Panc1 (cell line): ENCODE data around the gene DCAF8L2. TPM values are rescaled to one million over a fixed set of nuclear protein-coding genes. Genes with fewer than 3 reads are reported as not detected.

Experiments used
- ATAC-seq: fragments of 200-7000 bp; cut with Tn5 transposase; 2 replicates; pipeline ENCODE4 v1.9.1; 2020; ENCODE audit warnings: mild to moderate bottlenecking, moderate library complexity
- BruUV-seq: library from RNA; stranded (reverse); fragments of 400-500 nt; replicated peaks from 2 replicates; lab custom pipeline; 2021; lab: Mats Ljungman, UMichigan
- CTCF ChIA-PET: fragments of 300-600 bp; sonication (Branson Sonifier 250); formaldehyde crosslinking; loops from one replicate; lab custom pipeline; 2022; ENCODE audit warnings: antibody characterized with exemption; lab: Charles Lee
- POLR2A ChIA-PET: fragments of 300-600 bp; sonication (Branson Sonifier 250); formaldehyde crosslinking; loops from one replicate; lab custom pipeline; 2022; ENCODE audit warnings: antibody characterized with exemption; lab: Charles Lee
- DNase-seq: peaks from one replicate; pipeline ENCODE4 v3.0.0-alpha.2; 2010; ENCODE audit warnings: low read depth, low spot score
- H3K27ac ChIP-seq: 2 replicates; pipeline ENCODE4 v1.5.1; 2011; ENCODE audit warnings: mild to moderate bottlenecking, low read length, inconsistent platforms
- H3K27me3 ChIP-seq: fragments of 200-500 bp; sonication (Bioruptor generic); 2 replicates; pipeline ENCODE4 v1.6.0; 2014; ENCODE audit warnings: low read length, inconsistent platforms; ENCODE audit not compliant: control insufficient read depth, insufficient read depth
- H3K36me3 ChIP-seq: fragments of 200-500 bp; sonication (Bioruptor generic); 2 replicates; pipeline ENCODE4 v1.5.1; 2014; ENCODE audit warnings: inconsistent platforms, mild to moderate bottlenecking, low read length, moderate library complexity; ENCODE audit not compliant: control insufficient read depth, insufficient read depth
- H3K4me1 ChIP-seq: 2 replicates; pipeline ENCODE4 v1.5.1; 2011; ENCODE audit warnings: inconsistent platforms, mild to moderate bottlenecking, low read length, moderate library complexity; ENCODE audit not compliant: control insufficient read depth, insufficient read depth
- H3K4me3 ChIP-seq, 2 experiments: 2 replicates each; pipeline ENCODE4 v1.5.1; 2011 to 2012; ENCODE audit warnings: low read depth in 2 of 2, low read length in 2 of 2, mild to moderate bottlenecking in 2 of 2, inconsistent platforms in 1 of 2, moderate library complexity in 1 of 2
- H3K9me3 ChIP-seq: fragments of 200-500 bp; sonication (Bioruptor generic); 2 replicates; pipeline ENCODE4 v1.5.1; 2014; ENCODE audit warnings: low read depth, mild to moderate bottlenecking, inconsistent platforms, low read length, moderate library complexity; ENCODE audit not compliant: control insufficient read depth, insufficient read depth
- CTCF ChIP-seq: fragments of 450-650 bp; IDR thresholded peaks from 2 replicates; pipeline ENCODE4 v1.5.1; 2017; ENCODE audit warnings: mild to moderate bottlenecking
- POLR2AphosphoS5 ChIP-seq: IDR thresholded peaks from 2 replicates; pipeline ENCODE4 v1.6.1; 2012; ENCODE audit warnings: mild to moderate bottlenecking, low read depth, low read length, moderate library complexity
- REST ChIP-seq, 2 experiments: IDR thresholded peaks; 2 replicates each; pipeline ENCODE4 v1.6.1; 2011 to 2012; ENCODE audit warnings: low read depth in 2 of 2, control low read depth in 1 of 2, low read length in 1 of 2, mild to moderate bottlenecking in 1 of 2, moderate library complexity in 1 of 2; ENCODE audit not compliant: insufficient read depth in 1 of 2
- SIN3A ChIP-seq: IDR thresholded peaks from 2 replicates; pipeline ENCODE4 v1.6.1; 2012; ENCODE audit warnings: low read depth, mild to moderate bottlenecking, low read length, moderate library complexity, borderline replicate concordance; ENCODE audit not compliant: insufficient read depth
- TCF7L2 ChIP-seq: IDR thresholded peaks from 2 replicates; pipeline ENCODE4 v1.6.1; 2011; ENCODE audit warnings: mild to moderate bottlenecking, low read depth, low read length, inconsistent platforms
- in situ Hi-C: cut with HindIII; loops from 2 replicates; pipeline ENCODE4 v1.10.0; 2016; ENCODE audit warnings: low sequenced_read_pairs, low pct_unique_long_range_greater_than_20kb
- intact Hi-C: fragments of 100-400 bp; cut with micrococcal nuclease; formaldehyde crosslinking; loops from one replicate; pipeline ENCODE4 v1.10.0; 2022; ENCODE audit not compliant: unreplicated experiment
- total RNA-seq: library from RNA; stranded (reverse); gene quantifications from one replicate; pipeline ENCODE4 v1.2.1, GENCODE V29; 2021; ENCODE audit not compliant: unreplicated experiment

DCAF8L2 gene
- total RNA-seq, 1 experiment from 2014 or later = not detected

- H3K4me3 ChIP-seq = no peak overlapping the region
- CTCF ChIA-PET = no interaction called here
Measured at GRCh38 chrX:27731962-27732361, 141.8 kb downstream of the DCAF8L2 start.

GRCh38 chrX:27735914-27736313, 145.8 kb downstream of the DCAF8L2 start:
- DNase-seq (no peak), ATAC-seq (no peak)
- no peak for TF ChIP-seq POLR2AphosphoS5
- TF ChIP-seq TCF7L2 = no peak
- no peak for TF ChIP-seq SIN3A
- TF ChIP-seq CTCF = no peak
- Histone ChIP-seq H3K4me1 (no peaks in the 10 kb centered on the region), H3K27ac (no peak overlapping the region), H3K27me3 (no peaks in the 10 kb centered on the region), H3K4me3 (no peak overlapping the region), H3K9me3 (no peaks in the 10 kb centered on the region), H3K36me3 (no peaks in the 10 kb centered on the region)
- CTCF ChIA-PET = no interaction called here
- intact Hi-C loops = no loop called here
- in situ Hi-C loops = no loop called here
- no TSS peak for BruUV-seq
- POLR2A ChIA-PET = no interaction called here

More at GRCh38 chrX:27731962-27732361, 141.8 kb downstream of the DCAF8L2 start:
- DNase-seq (no peak), ATAC-seq (no peak)
- POLR2A ChIA-PET = no interaction called here
- TF ChIP-seq REST (IDR thresholded peaks at IDR 0.05; ENCODE audit: insufficient read depth in 1 of 2, low read depth in 2 of 2, low read length in 1 of 2) (no peak), SIN3A (no peak), POLR2AphosphoS5 (no peak), CTCF (no peak), TCF7L2 (no peak)
- Histone ChIP-seq H3K9me3 (no peaks in the 10 kb centered on the region), H3K4me1 (no peaks in the 10 kb centered on the region), H3K27me3 (no peaks in the 10 kb centered on the region), H3K27ac (no peak overlapping the region), H3K36me3 (no peaks in the 10 kb centered on the region)
- BruUV-seq = no TSS peak
- in situ Hi-C loops (no loop called here), intact Hi-C loops (no loop called here)
